HG02571 (cell line): ENCODE results near the gene KCTD15.

Experiments
- ATAC-seq: cut with Tn5 transposase; IDR thresholded peaks from one replicate; pipeline ENCODE4 v1.9.1; 2021; ENCODE audit warnings: mild to moderate bottlenecking, moderate library complexity; ENCODE audit not compliant: unreplicated experiment

Gene KCTD15

GRCh38 chr19:33841685-33842084, 45.0 kb downstream of the KCTD15 start:
- no peak for ATAC-seq

- ATAC-seq = no peak
These were observed 47.8 kb downstream of the KCTD15 start for GRCh38 chr19:33844478-33844877.

GRCh38 chr19:33845498-33845897, 48.8 kb downstream of the KCTD15 start:
- no peak for ATAC-seq

GRCh38 chr19:33849551-33850147, 53.0 kb downstream of the KCTD15 start:
- no peak for ATAC-seq

- ATAC-seq = no peak
These were observed 62.3 kb downstream of the KCTD15 start for GRCh38 chr19:33859016-33859415.

- ATAC-seq = no peak
These were observed 63.8 kb downstream of the KCTD15 start for GRCh38 chr19:33860312-33861090.

- no peak for ATAC-seq
These were observed 65.3 kb downstream of the KCTD15 start for GRCh38 chr19:33861950-33862349.

- ATAC-seq = no peak
These were observed 66.3 kb downstream of the KCTD15 start for GRCh38 chr19:33862981-33863380.

- ATAC-seq = no peak
These were observed 66.8 kb downstream of the KCTD15 start for GRCh38 chr19:33863436-33863835.

GRCh38 chr19:33864311-33864850, 67.7 kb downstream of the KCTD15 start:
- no peak for ATAC-seq

- ATAC-seq = no peak
These were observed 68.6 kb downstream of the KCTD15 start for GRCh38 chr19:33865306-33865705.
